ENCODE measurements around the gene TAMALIN. TPM values are rescaled to one million over a fixed set of nuclear protein-coding genes. Genes with fewer than 3 reads are reported as not detected.
A peak's percentile ranks its signal among the peaks of the same experiment; 100 is the strongest.

TAMALIN gene
- total and polyA plus RNA-seq, 8 donors = 30.6 to 63.7 (median 43.5) TPM

GRCh38 chr12:52015532-52016041 is 8.8 kb downstream of the TAMALIN start:
- peaks cover 0 to 11% of the 10 kb centered on the region in 2 donors for H3K27me3 ChIP-seq
- no peak overlapping the region for H3K27ac ChIP-seq
- DNase-seq (no peak), ATAC-seq (no peak)
- TF ChIP-seq, protein P1, sequence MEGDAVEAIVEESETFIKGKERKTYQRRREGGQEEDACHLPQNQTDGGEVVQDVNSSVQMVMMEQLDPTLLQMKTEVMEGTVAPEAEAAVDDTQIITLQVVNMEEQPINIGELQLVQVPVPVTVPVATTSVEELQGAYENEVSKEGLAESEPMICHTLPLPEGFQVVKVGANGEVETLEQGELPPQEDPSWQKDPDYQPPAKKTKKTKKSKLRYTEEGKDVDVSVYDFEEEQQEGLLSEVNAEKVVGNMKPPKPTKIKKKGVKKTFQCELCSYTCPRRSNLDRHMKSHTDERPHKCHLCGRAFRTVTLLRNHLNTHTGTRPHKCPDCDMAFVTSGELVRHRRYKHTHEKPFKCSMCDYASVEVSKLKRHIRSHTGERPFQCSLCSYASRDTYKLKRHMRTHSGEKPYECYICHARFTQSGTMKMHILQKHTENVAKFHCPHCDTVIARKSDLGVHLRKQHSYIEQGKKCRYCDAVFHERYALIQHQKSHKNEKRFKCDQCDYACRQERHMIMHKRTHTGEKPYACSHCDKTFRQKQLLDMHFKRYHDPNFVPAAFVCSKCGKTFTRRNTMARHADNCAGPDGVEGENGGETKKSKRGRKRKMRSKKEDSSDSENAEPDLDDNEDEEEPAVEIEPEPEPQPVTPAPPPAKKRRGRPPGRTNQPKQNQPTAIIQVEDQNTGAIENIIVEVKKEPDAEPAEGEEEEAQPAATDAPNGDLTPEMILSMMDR (IDR thresholded peaks at IDR 0.05) = no peak
- H3K4me1 ChIP-seq = peaks cover 7 to 11% of the 10 kb centered on the region in 2 donors
- H3K4me3 ChIP-seq = no peak overlapping the region
- H3K9me3 ChIP-seq = no peaks in the 10 kb centered on the region
- intact Hi-C loops (cut with DNase I) = no loop called here
- peaks cover 0 to 44% of the 10 kb centered on the region in 2 donors for H3K36me3 ChIP-seq

DNA sequence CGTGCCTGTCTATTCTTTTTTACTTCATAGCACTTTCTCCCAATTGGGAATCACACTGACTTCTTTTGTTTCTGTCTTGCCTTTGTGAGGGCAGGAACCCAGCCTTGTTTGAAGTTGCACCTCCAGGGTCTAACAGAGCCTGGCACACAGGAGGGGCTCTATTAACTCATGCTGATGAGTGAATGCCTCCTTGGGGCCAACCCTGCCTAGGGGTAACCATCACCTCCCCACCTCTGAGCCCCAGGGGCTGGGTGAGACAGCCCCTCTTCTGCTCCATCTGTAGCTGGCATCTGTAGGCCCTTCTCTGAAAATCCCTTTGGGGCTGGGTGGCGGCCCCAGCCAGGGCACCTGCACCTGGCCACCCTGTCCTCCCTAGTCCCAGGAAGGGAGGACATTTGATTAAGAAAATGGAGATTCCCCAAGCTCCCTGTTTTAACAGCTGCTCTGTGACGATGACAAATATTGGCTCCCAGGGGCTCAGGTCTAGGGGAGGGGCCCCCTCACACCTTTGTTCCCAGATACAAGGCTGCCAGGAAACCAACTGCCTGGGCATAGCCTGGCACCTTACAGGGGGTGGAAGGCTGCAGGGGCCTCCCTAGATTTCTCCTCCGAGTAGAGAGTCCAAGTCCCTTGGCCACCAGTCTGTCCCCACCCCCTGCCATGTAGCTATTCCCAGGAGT is 11.8 kb downstream of the TAMALIN start:
- Histone ChIP-seq H3K9me3 (no peaks in the 10 kb centered on the region), H3K27ac (no peak overlapping the region), H3K36me3 (peaks cover 0 to 21% of the 10 kb centered on the region in 2 donors), H3K27me3 (peaks cover 0 to 25% of the 10 kb centered on the region in 2 donors), H3K4me1 (peaks cover 0 to 20% of the 10 kb centered on the region in 2 donors), H3K4me3 (no peak overlapping the region)
- ATAC-seq (no peak), DNase-seq (no peak)
- TF ChIP-seq, protein P1 (IDR thresholded peaks at IDR 0.05) = no peak
- intact Hi-C loops (cut with DNase I) = no loop called here

DNA sequence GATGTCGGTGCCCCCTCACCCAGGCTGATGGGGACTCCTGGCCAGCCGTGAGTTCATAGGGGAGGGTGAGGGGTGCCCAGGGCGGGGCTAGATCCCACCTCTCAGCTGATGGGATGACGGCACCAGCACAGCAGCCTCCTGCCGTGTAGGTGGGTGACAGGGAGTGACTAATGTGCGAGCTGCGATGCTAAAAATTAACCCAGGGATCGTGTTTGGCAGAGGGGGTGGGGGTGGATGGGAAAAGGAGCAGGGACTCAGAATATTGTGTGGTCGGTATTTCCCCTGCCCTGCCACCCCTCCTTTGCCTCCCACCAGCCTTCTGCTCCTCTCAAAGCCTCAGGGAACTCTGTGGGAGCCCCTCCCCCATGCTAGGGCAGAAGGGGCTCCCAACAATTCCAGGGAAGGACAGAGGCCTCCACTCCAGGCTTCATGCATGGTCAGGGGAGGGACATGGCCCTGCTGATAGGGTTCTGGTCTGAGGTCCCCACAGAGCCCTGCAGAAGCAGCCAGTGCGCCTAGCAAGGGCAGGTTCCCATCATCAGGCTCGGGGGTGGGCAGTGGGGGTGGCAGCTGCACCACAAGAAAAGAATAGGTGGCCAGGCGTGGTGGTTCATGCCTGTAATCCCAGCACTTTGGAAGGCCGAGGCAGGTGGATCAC is 12.5 kb downstream of the TAMALIN start:
- ATAC-seq = no peak
- Histone ChIP-seq H3K27me3 (peaks cover 0 to 25% of the 10 kb centered on the region in 2 donors), H3K36me3 (peaks cover 0 to 14% of the 10 kb centered on the region in 2 donors), H3K4me1 (peaks cover 3 to 26% of the 10 kb centered on the region in 2 donors), H3K27ac (no peak overlapping the region), H3K9me3 (no peaks in the 10 kb centered on the region), H3K4me3 (no peak overlapping the region)
- intact Hi-C loops (cut with DNase I) = no loop called here
- DNase-seq = no peak
- TF ChIP-seq, protein P1 (IDR thresholded peaks at IDR 0.05) = no peak

DNA sequence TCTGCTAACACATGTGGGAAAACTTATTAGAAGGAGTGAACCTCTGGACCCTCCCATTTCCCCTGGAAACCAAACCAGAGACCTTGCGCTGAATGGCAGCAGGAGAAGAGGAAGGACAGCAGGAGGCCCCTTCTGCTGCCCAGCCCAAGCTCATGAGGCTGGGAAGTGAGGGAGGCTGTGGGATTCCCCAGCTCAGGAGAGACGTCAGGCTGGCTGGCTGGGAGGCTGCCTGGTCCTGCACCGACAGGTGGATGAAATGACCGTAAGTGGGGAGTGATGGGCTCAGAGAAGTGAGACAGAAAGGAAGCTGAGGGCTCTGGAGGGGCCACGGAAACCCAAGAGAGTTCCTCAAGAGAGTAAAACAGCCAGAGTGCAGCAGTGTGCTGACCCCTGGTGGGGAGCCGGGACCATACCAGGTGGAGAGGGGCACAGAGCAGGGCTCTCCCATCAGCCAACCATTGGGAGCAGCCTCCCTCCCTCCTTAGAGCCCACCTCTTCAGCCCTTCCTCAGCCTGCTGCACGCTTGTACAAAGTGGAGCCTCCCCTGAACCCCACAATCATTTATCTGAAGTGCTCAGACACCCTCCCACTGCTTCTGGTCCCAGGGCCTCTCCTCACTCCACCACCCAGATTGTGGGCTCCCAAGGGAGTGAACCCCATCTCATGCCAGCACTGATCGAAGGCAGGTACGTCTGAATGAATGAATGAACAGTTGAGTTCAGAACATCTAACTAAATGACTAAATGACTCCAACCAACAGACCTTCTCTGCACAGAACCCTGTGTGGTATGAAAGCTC is 14.0 kb downstream of the TAMALIN start:
- peak in 1 of 4 donors; percentile 65 for DNase-seq
- intact Hi-C loops (cut with DNase I) = loop anchor here in 1 of 2 donors (10.0 kb wide), 1 partner anchor 104 kb away; no protein-coding TSS in a partner anchor
- peaks cover 0 to 3% of the 10 kb centered on the region in 2 donors for H3K36me3 ChIP-seq
- ATAC-seq = peak; percentile 9
- H3K27ac ChIP-seq = no peak overlapping the region
- H3K9me3 ChIP-seq = no peaks in the 10 kb centered on the region
- no peak overlapping the region for H3K4me3 ChIP-seq
- TF ChIP-seq, protein P1 (IDR thresholded peaks at IDR 0.05) = peak; percentile 62 to 64
- peaks cover 3 to 41% of the 10 kb centered on the region in 2 donors for H3K4me1 ChIP-seq
- H3K27me3 ChIP-seq = peaks cover 0 to 17% of the 10 kb centered on the region in 2 donors

All from left lung (tissue), 10 donors.